NCI-H82 treated with DMSO at 0.1 percent for 48 hours (cell line): ENCODE data around the gene MLC1.

ENCODE experiments used
- DNase-seq: peaks from one replicate; lab custom pipeline; 2025; ENCODE audit not compliant: unreplicated experiment; lab: John Stamatoyannopoulos, UW

MLC1 gene

DNA sequence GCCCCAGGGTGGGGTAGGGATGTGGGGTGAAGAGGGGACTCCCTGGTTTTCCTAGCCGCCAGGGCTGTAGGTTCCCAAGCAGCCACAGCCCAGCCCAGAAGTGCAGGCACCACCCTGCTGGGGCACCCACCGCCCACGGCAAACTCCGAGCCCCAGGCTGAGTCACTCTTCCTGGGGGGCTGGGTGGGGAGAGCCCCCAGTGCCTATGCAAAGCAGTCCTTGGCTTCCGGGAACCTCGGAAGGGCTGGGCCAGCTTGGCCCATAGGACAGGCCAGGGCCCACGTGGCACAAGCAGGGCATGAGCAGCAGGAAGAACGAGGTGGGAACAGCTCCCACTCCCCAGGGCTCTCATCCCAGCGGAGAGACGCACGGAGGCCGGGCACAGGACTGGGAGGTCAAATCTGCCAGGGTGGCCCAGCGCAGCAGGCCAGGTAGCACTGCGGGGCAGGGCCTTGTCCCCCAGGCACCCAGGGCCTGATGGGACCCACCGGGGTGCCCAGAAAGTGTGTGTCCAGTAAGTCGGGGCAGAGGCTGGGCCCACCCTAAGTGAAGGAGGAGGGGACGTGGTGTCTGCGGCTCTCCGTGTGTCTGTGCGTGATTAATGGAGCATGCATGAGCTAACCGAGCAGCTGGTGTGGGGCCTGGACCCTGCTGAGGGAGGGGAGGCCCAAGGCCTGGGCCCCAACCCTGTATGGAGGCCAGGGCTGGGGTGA is 68.1 kb downstream of the MLC1 start:
- no peak for DNase-seq

DNA sequence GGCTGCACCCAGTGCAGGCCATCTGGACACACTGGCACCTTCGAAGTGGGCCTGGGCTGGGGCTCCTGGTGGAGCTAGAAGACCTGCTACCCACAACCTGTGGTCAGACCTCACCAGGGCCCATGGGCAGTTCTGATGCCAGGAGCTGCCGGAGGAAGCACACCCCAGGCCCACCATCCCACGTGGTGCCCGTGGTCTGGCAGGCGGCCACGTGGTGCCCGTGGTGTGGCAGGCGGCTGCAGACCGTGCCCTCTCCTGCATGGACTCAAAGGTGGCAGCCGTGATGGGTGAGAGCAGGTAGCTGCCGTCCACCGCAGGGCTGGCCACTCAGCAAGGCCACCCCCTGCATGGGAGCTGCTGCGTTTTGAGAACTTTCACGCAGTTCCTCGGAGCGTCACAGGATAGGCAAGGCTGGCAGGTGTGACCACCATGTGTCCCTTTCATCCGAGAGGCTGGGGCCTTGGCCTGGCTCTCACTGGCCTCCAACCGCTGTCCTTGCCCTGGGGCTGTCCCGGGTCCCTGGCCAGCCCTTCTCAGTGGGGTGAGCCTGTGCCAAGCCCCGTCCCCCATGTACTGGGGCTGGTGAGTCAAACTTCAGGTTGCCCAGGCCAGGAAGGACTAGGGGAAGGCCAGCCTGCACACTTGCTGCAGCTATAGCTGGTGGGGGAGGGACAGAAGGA is 68.8 kb downstream of the MLC1 start:
- DNase-seq = no peak

DNA sequence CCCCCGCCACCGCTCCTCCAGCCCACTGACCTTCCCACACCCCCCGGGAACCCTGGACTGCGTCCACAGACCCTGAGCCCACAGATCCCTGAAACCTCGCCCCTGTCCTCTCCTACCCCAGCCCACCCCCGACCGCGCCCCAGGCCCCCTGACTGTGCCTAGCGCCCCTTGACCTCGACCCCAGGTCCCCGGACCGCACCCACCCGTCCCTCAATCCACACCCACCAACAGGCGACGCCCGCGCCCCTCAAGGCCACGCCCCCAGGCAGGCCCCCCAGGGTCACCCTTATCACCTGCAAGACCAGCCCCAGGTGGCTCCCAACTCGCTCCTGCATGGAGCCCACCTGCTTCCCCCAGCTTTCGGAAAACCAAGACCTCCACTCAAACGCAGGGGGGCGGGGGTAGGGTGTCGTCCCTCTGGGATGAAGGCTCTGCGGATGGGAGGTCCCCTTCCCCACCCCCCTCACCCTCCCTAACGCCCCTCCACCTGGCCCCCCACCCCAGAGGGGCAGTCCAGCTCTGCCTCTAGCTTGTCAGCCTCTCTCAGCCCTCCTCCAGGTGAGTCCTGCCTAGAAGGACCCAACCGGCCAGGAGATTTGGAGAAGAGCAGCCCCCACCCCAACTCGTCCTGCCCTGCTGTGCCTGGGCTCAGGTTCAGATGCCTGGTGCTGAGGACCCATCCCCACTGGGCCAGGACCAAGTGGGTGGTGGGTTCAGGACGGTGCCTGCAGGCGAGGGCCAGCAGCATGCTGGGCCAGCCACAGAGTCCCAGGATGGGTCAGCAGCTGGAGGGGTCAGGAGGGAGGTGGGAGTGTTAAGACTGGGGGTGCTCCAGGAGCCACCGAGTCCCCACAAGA is 69.5 kb downstream of the MLC1 start:
- DNase-seq = no peak

DNA sequence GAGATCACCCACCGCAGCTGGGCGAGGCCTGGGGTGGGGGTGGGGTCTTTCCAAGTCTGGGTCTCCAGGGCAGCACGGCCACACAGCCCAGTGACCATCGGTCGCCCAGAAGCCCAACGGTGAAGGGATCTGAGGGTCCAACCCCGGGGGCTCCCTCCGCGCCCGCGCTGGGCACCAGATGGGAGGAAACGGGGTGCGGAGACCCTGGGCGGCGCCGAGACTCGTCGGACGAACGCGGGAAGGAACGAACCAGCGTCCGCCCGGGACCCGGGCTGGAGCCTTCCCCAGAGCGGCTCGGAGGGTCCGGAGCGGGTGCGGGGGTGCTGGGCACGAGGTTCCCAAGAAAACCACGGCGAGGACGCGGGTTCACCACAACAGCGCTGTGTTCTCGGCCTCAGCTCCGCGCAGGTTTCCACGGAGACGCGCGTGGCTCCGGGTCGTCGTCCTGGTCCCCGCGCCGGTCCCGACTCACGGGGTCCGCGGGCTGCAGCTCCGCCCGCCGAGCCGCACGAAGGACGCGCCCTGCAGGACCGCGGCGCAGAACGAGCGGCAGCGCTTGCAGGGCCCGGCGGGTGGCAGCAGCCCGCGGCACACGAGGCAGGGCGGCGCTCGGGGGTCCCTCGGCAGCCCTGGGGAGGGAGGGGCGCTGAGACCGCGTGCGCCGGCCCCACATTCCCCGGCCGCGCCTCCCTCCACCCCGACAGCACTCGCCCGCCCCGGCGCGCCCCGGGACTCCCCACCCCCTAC is 70.4 kb downstream of the MLC1 start:
- no peak for DNase-seq

DNA sequence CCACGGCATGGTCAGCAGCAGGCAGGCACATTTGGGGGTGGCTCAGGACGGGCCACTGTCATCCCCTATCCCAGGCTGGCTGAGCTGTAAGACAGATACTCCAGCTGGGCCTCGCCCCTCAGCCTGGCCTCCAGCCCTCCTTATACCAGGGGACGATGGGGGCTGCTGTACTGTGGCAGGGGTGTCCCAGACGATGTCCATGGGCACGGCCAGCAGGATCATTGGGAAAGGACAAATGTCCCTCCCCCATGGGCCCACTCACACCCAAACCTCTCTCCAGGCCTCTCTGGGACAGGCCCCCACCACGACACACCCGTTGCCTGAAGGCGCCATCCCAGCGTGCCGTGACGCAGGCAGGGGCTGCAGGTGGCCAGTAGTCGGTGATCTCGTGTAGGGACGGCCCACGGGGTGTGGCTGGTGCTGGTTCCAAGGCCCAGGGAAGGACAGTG is 71.1 kb downstream of the MLC1 start:
- no peak for DNase-seq

DNA sequence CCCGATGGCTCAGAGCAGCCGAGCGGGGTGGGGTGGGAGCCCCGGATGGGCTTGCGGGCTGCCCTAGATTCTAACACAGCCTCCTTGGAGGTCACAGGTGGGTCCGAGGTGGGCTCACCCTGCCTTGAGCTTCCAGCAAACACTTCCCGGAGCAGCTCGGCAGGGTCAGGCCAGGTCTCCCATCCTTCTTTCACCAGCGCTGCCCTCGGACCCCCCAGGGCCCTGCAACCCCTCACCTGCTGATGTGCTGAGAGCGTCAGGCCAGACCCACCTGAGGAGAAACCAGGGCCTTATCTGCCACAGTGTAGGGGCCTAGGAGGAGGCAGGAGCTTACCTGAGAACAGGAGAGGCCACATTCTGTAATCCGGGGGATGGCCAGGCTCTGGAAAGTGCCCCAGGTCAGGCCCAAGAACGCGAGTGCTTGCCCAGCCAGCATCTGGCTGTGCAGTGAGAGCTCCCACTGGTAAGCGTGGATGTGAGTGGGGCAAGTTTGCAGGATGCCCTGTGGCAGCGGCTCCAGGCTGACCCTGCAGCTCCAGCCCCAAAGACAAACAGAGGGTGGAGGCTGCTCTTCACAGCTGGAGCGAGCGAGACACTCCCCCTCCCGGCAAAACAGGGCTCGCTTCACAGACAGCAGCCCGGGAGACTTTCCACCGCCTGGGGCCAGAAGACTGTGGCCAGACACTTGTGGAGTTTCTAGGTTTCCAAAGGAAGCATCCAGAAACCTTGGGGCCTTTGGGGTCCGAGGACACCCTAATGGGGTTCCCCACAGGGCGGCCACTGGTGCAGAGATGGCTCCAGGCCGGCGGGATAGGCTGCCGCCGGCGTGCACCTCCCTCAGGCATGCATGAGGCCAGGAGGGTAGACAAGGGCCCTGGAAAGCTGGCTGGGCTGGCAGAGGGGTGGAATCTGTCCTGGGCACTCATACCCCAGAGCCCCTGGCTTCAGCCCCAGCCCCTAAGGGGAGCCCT is 72.7 kb downstream of the MLC1 start, which contains the start of gene IL17REL:
IL17REL (minus strand) TSS at position 555 of the 971 bp plus-strand sequence; CDS start at position 436, 119 bp downstream.
- no peak for DNase-seq

DNA sequence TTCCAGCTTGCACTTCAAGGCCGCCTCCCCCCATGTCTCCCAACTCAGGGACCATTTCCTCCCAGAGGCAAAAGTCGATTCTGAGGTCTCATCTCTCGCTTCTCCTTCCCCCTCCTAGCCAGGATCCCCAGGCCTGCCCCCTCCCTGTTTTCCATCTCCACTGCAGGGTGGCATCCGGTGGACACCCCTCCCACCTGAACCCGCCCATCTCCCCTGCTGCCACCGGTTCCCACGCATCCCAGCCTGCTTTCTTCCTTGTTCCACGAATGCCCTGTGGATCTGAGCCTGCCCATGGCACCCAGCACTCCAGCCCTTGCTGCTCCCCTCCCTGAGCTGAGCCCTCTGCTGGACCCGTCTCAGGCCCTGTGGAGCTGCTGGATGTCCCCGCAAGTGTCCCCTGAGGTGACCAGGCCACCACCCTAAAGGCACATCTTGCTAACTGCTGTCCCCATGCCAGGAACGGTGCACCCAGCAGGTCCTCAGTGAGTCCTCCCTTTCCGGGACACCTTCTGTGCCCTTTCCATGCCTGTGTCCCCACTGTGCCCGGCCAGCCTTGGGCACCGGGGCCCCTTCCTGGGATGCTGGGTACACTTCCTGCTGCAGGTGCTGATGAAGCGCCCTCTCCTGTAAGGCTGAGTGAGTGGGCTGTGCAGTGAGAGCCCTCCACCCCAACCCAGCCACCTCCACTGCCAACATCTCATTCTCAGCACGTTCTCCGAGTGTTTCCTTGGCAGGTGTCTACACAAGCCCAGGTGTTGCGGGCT is 73.6 kb downstream of the MLC1 start:
- no peak for DNase-seq

DNA sequence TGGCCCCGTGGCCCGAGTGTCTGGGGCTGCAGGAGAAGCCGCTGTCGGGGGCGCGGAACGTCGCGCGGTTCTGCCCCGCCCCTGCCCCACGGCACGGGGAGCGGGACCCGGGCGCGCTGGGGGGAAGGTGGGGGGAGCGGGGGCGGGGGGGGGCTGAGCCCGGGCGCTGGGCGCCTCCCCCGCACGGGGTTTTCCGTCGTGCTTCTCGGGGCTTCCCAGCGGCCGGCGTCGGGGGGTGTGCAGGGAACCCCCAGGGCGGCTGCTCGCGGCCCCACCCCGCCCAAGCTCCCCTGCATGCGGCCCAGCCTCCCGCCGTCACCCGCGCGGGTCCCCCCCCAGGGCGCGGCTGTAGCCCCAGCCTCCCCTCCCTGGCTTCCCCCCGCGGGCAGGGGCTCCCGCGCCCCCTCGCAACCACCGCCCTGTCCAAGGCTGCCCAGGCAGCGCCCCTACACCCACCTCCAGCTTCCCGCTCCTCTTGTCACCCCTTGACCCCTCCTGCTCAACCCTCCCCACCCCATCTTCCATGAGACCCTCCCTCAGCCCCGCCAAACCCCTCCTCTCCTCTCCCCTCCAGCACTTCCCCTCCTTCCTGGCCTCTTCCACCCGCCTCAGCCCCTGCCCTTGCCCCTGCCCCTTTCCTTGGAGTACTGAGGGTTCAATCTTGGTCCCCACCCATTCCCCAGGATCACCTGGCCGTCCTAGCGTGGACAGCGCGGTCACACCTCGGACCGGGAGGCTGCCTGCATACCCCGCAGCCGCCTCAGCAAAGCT is 74.4 kb downstream of the MLC1 start:
- no peak for DNase-seq

DNA sequence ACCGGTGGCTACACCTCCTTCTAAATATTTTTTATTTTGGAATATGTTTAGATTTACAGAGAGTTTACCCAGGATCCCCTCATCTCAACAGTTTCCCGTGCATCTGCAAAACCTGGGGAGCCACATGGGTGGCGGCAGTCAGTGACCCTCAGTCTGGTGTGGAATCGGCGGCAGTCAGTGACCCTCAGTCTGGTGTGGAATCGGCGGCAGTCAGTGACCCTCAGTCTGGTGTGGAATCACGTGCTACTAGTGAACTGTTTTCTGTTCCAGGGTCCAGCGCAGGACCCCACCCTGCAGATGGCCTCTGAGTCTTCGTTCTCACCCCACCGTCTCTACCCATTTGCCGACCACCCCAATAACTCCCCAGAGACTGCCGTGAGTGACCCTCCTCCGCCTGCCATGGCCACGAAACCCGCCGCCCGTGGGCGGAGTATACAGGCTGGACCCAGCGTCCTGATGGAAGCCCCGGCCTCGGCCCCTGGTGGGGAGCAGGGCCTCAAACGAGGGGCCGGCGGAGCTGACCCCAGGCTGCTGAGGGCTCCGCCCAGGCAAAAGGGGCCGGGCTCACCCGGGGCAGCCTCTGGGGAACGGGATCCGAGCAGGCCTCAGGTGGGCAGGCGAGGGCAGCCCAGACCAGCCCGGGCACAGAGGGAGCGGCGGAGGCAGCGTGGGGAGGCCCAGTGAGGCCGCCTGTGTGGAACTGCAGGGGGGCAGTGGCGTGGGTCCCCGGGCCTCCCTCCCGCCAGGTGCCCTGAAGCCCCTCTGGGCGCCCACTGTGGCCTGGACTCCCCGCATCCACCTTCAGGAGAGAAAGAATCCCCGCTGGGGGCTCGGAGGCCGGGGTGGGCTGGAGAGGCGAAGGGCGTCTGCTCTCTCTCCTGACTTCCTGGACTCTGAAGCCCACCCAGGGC is 75.2 kb downstream of the MLC1 start:
- no peak for DNase-seq
